ENCODE results near the gene CATSPERD.
"Not testable (repeated sequence)": the region's sequence is repeated elsewhere in the genome, so short reads cannot be mapped to it uniquely, and the experiment has no call there.

Gene CATSPERD

DNA sequence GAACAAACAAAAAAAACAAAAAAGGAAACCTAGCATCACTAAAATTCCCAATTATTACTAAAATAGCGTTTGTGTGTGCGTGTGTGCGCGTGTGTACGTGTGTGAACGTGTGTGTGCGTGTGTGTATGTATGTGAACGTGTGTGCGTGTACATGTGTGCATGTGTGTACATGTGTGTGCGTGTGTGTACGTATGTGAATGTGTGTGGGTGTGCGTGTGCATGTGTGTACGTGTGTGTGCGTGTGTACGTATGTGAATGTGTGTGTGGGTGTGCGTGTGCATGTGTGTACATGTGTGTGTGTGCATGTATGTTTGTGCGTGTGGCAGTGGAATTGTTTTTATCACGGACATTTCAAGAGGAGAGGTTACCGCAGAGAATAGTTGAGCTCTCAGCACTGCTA lies 21.6 kb downstream of the CATSPERD start:
- DNase-seq = no peak

DNA sequence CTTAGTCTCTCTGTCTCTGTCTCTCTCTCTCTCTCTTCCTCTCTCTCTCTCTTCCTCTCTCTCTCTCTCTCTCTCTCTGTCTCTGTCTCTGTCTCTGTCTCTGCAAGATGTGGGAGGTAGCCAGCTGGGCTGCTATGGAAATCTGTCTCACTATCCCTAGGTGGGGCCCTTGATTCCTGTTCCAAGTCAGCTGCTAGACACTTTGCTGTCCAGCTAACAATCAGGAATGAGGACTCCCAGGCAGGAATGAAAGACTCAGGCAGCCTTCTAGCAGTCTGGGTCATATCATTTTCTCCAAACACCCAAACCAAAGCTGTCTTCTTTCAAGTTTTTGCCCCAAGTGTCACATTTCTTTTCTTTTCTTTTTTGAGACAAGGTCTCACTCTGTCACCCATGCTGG lies 23.2 kb downstream of the CATSPERD start:
- no peak for DNase-seq

- not testable (repeated sequence) for DNase-seq
Measured at GRCh38 chr19:5744999-5745398, 24.6 kb downstream of the CATSPERD start.

GRCh38 chr19:5748920-5749319 lies 28.5 kb downstream of the CATSPERD start:
- not testable (repeated sequence) for DNase-seq

GRCh38 chr19:5749505-5749904 lies 29.1 kb downstream of the CATSPERD start:
- DNase-seq = no peak

GRCh38 chr19:5751709-5752108 lies 31.3 kb downstream of the CATSPERD start:
- no peak for DNase-seq

DNA sequence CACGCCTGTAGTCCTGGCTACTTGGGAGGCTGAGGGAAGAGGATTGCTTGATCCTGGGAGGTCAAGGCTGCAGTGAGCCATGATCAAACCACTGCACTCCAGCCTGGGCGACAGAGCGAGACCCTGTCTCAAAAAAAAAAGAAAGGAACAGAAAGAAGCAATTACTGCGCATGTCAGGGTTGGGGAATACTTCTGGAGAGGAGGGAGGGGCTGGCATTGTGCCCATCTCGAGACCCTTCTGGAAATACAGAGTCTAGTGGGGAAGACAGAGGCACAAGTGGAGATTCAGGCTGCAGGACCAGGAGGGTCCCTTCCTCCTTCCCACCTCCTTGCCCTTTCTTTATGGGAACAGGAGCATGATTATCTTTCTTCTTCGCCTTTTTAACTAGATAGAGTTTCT lies 33.3 kb downstream of the CATSPERD start:
- no peak for DNase-seq

- DNase-seq = no peak
Measured at GRCh38 chr19:5762608-5763217, 42.3 kb downstream of the CATSPERD start.

GRCh38 chr19:5765220-5765619 lies 44.8 kb downstream of the CATSPERD start:
- DNase-seq = no peak

DNA sequence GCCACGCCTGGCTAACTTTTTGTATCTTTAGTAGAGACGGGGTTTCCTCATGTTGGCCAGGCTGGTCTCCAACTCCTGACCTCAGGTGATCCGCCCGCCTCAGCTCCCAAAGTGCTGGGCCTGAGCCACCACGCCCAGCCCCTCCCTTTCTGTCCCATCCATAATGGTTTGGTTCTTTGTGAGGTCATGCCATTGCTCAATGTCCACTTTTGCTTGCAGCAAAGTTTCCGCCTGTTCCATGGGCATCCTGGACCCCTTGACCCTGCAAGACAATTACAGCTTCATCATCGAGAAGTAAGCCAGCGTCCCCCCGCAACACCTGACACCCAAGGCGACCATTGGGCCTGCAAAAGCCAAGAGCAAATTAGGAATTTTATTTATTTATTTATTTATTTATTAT lies 47.5 kb downstream of the CATSPERD start:
- no peak for DNase-seq

DNA sequence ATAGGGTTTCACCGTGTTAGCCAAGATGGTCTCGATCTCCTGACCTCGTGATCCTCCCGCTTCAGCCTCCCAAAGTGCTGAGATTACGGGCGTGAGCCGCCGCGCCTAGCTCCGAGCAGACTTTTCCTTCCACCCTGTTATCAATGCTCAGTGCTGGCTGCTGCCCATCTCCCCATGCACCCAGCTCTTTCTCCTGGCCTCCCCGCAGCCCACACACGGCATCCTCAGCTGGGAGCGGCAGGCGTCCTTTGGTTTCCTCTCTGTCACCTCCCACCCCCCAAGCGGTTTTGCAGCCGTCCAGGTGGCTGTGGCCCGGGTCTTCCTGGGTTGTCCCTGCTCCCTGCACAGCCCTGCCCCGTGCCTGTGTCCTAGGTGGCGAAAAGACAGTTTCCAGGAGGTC lies 52.0 kb downstream of the CATSPERD start:
- DNase-seq = no peak

GRCh38 chr19:5773276-5773675 lies 52.8 kb downstream of the CATSPERD start:
- no peak for DNase-seq

DNA sequence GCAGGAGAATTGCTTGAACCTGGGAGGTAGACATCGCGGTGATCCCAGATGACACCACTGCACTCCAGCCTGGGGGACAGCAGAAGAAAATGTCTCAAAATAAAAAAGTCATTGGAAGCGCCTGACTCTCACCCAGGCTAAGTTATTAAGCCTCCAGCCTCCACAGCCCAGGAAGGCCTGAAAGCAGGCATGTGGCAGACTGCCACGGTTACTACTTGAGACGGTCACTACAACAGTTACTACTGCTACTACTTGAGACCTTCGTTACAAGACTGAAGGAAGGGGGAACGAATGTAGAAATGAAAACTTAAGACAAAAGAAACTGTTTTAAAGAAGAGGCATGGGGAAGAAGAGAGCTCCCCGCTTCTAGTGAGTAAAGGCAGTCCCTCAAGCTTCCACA lies 54.5 kb downstream of the CATSPERD start:
- no peak for DNase-seq

DNA sequence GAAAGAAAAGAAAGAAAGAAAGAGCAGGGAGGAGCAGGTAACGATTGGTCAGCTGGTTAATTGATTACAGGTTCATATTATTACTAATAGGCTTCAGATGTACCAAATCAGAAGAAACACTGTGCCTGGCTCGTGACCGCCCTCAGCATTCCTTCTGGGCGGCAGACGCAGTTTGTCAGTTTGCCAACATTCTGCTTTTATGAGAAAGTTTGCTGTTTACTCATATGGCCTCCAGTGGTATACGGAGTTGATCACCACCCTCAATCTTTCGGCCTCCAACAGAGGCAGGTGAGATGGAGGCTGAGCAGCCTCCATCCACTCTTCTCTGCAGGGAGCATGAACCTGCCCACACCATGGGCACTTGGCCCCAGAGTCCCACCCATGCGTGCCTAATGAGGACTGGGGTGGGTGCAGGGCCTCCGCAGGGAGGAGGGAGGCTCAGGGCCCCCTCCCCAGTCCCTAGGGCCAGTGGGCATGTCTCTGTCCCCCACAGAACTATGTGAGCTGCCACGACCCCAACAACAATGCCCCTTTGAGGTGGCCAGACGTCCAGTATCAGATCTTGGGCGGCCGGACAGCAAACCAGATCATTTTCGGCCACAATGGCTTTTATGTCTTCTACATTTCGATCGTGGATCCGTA lies 55.4 kb downstream of the CATSPERD start:
- DNase-seq = no peak

GRCh38 chr19:5778402-5778801 lies 58.0 kb downstream of the CATSPERD start:
- DNase-seq = no peak

DNA sequence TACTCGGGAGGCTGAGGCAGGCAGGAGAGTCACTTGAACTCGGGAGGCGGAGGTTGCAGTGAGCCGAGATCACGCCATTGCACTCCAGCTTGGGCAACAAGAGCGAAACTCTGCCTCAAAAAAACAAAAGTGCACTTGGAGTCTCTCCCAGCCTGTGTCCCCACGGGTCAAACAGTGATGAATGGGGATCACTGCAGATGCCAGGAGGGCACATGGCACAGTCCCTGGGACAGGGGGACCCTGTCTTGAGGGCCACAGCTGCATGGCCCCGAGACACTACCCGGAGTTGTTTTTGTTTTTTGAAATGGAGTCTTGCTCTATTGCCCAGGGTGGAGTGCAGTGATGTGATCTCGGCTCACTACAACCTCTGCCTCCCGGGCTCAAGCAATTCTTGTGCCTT lies 60.5 kb downstream of the CATSPERD start:
- DNase-seq = not testable (repeated sequence)

DNA sequence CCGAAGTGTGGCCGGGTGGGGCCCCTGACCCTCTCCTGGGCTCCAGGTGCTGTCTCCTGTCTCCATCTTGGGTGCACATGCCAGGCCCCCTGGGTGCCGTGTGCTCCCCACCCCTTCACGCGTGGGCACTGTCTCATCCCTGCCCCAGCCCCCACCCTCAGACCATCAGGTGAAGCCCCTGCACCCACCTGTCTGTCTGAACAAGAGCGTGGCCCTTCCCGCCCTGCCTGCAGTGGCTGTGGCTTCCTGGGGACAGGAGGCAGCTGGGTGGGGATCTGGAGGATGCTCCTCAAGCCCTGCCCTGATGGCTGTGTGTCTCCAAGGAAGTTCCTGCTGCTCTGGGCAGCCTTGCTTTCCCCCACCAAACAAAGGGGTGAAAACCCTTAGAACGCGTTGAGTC lies 61.9 kb downstream of the CATSPERD start:
- no peak for DNase-seq

DNA sequence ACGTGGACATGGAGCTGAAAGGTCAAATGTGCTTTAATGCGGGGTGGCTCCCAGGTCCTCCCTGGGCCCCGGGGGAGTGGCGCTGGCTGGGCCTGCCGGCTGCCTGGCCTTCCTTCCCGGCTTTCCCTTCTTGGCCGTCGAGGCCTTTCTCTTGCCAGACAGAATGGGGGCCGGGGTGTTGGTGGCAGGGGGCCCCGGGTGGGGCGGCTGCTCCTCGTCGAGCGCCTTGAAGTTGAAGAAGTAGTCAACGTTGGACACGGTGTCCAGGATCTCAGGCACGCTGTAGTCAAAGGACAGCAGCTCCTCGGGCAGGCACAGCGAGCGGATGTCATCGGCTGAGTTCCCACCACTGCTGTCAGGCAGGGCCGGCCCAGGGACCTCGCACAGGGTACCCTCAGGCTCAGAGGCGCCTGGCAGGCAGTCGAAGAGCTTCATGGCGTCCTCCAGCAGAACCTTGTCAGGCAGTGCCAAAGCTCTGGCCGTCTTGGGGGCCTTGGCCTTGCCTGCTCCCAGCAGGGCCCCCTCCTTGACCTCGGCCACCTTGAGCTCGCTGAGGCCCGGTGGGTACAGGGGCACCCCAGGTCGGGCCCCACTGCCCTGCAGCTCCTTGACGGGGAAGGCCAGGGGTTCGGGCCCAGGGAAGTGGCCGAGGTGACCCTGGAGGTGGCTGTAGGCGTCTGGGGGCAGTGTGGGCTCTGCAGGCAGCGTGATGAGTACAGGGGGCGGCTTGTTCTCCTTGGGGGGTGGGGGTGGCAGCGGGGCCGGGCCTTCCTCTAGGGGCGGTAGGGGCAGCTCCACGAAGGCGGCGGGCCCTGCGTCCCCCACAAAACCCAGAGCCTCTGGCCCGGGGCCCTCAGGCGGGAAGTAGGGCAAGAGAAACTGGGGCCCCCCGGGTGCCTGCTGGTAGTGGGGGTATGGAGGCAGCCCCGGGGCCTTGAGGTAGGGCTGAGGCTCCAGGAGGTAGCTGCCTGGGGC lies 62.8 kb downstream of the CATSPERD start:
- DNase-seq = no peak

GRCh38 chr19:5784581-5785147 lies 64.2 kb downstream of the CATSPERD start, which contains the start of gene PRR22:
Gene PRR22 (minus strand): TSS chr19:5784746. CDS start chr19:5784660, 86 bp downstream.
- no peak for DNase-seq

- DNase-seq = no peak
Measured at GRCh38 chr19:5785423-5785822, 65.0 kb downstream of the CATSPERD start.

GRCh38 chr19:5786593-5787408 lies 66.4 kb downstream of the CATSPERD start:
- DNase-seq = no peak
